ENCODE measurements around the gene BACE2. TPM values are rescaled to one million over a fixed set of nuclear protein-coding genes. Genes with fewer than 3 reads are reported as not detected.

The BACE2 gene
- total RNA-seq, 6 experiments from 2014 or later: 4.3 to 7.9 (median 5.4) TPM

DNA sequence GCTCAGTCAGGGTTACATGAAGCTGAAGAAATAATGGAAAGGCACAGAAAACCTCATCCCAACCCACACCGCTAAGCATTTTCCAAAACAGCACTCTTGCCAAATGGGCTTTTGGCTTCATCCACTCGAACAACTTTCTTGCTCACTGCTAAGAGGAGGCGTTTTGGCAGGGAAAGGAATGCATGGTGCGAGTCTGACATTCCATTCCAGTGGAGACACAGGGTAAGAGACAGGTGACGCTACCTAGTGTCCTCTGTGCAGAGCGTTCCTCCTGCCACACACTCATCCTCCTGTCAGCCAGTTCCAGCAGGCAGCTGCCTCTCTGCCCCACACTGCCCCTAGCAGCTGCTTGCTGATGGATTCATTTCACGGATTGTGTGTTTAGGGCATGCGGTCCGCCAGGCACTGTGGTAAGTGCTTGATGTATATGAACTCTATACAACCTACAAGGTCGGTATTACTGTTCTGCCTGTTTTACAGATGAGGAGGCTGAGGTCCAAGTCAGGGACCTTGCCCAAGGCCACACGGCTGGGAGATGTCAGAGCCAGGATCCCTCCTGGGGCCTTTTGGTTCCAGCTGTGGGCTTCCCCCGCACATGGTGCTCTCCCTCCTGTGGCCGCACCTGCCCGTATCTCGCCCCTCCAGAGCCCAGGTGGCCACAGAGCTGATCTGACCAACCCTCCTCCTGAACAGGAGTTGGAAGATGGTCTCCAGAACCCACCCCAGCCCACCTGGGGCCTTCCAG lies 25.7 kb upstream of the BACE2 start:
- Histone ChIP-seq H3K27me3 (no peaks in the 10 kb centered on the region), H3K4me3 (no peak overlapping the region), H3K36me3 (no peaks in the 10 kb centered on the region), H3K27ac (no peak overlapping the region), H3K9me3 (no peaks in the 10 kb centered on the region), H3K4me1 (no peaks in the 10 kb centered on the region)
- WGBS (ENCODE audit: insufficient coverage, low coverage, low lambda C conversion rate, missing lambda C conversion rate): 63% methylated on average over 11 of the region's 15 CpGs
- TF ChIP-seq, protein P1, sequence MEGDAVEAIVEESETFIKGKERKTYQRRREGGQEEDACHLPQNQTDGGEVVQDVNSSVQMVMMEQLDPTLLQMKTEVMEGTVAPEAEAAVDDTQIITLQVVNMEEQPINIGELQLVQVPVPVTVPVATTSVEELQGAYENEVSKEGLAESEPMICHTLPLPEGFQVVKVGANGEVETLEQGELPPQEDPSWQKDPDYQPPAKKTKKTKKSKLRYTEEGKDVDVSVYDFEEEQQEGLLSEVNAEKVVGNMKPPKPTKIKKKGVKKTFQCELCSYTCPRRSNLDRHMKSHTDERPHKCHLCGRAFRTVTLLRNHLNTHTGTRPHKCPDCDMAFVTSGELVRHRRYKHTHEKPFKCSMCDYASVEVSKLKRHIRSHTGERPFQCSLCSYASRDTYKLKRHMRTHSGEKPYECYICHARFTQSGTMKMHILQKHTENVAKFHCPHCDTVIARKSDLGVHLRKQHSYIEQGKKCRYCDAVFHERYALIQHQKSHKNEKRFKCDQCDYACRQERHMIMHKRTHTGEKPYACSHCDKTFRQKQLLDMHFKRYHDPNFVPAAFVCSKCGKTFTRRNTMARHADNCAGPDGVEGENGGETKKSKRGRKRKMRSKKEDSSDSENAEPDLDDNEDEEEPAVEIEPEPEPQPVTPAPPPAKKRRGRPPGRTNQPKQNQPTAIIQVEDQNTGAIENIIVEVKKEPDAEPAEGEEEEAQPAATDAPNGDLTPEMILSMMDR (IDR thresholded peaks at IDR 0.05): no peak
- no peak for TF ChIP-seq POLR2A (IDR thresholded peaks at IDR 0.05)
- peak in 3 of 4 donors; percentile 10 to 38 (median 22) for ATAC-seq
- intact Hi-C loops (cut with DNase I): no loop called here
- no peak for DNase-seq

DNA sequence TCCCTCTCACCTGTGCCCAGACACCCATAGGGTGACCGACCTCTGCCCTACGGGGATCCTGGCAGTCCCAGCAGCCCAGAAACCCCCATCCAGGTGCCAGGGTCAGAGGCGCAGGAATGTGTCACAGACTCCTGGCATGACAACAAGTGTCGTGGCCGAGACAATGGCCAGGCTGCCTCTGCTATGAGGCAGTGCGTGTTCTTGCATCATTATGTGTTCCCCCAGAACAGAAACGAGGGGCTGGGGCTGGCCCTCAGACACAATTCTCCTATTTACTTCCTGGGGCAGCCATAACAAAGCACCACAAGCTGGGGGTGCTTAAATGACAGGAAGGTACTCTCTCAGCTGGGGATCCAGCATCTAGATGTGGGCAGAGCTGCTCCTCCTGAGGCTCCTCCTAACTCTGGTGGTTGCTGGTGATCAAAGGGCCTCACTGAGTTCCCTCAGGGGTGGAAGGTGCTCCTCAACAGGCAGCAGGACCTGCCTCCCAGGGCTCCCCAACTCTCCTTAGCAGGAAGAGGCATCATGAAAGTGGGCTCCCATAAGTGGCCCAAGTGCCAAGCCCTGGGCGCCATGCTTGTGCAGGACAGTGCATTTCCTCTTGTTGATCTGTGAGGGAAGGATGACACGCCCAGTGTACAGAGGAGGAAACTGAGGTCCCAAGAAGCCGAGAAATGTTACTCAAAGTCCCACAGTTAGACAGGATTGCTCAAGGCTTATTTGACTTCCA lies 24.2 kb upstream of the BACE2 start:
- H3K4me1 ChIP-seq: no peaks in the 10 kb centered on the region
- TF ChIP-seq POLR2A (IDR thresholded peaks at IDR 0.05): no peak
- TF ChIP-seq, protein P1 (IDR thresholded peaks at IDR 0.05): no peak
- no peaks in the 10 kb centered on the region for H3K9me3 ChIP-seq
- WGBS (ENCODE audit: insufficient coverage, low coverage, low lambda C conversion rate, missing lambda C conversion rate): 30% methylated on average over 5 of the region's 10 CpGs
- DNase-seq: no peak
- H3K27ac ChIP-seq: no peak overlapping the region
- H3K27me3 ChIP-seq: no peaks in the 10 kb centered on the region
- intact Hi-C loops (cut with DNase I): no loop called here
- no peak overlapping the region for H3K4me3 ChIP-seq
- H3K36me3 ChIP-seq: no peaks in the 10 kb centered on the region
- ATAC-seq: no peak

DNA sequence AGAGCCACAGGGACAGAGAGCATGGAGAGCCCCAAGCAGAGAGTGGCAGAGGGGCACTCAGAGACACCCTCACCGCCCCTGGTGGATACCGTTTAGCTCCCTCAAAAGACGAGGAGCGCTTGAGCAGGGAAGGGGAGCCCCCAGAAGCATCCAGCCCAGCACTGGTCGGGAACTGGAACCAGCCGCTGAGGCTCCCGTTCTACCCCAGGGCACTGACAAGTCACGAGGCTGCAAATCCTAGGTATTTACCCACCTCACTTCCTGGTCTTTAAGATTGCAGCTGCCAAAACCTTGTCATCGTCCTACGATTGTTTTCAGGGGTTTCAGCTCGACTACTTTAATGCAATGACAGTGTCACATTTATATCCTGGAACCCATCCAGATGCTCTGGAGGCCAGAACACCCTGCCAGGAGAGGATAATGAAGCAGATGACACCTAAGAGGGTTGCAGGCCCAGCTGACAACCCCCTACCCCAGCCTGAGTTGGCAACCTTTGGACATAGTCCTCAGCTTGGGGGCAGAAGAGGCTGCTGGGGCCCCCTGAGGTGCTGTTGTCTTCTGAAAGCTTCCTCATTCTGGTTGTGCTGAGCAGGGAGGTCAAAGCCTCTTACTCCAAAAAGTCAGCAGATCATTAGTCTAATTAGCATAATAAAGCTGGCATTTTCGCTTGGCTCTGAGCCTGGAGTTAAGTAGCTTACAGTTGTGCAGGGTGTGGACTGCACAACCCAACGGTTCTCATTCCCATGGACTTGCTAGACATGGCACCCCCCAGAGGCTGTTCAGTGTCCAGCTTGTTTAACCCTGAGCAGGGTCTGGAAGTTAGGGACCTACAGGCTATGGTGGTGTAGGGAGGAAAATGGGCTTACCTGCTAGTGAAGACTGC lies 20.6 kb upstream of the BACE2 start:
- WGBS (ENCODE audit: insufficient coverage, low coverage, low lambda C conversion rate, missing lambda C conversion rate): 56% methylated on average over 9 of the region's 13 CpGs
- Histone ChIP-seq H3K4me1 (no peaks in the 10 kb centered on the region), H3K9me3 (no peaks in the 10 kb centered on the region), H3K27me3 (no peaks in the 10 kb centered on the region), H3K27ac (no peak overlapping the region), H3K4me3 (no peak overlapping the region), H3K36me3 (no peaks in the 10 kb centered on the region)
- TF ChIP-seq, protein P1 (IDR thresholded peaks at IDR 0.05): no peak
- no peak for TF ChIP-seq POLR2A (IDR thresholded peaks at IDR 0.05)
- ATAC-seq: no peak
- no peak for DNase-seq
- intact Hi-C loops (cut with DNase I): no loop called here

DNA sequence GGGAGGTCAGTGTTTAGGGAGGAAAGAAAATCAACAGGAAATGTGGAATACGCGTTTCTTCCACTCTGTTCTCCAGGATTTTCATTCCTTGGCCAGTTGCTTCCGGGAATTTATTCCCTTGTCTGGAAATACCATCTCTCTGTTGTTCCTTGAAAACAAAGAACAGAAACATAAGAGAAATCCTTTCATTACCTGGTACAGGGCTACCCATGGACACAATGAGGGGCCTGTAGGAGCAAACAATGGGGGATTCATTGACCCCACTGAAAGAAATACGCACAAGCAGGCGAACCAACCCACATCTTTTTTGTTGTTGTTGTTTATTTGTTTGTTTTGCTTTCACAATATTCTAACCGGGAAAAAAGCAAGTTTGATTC lies 20.0 kb upstream of the BACE2 start:
- H3K9me3 ChIP-seq: no peaks in the 10 kb centered on the region

More for the DNA sequence above, 20.0 kb upstream of the BACE2 start:
- H3K4me3 ChIP-seq: no peak overlapping the region
- no peaks in the 10 kb centered on the region for H3K36me3 ChIP-seq
- intact Hi-C loops (cut with DNase I): no loop called here
- no peaks in the 10 kb centered on the region for H3K4me1 ChIP-seq
- ATAC-seq (no peak), DNase-seq (no peak)
- no peaks in the 10 kb centered on the region for H3K27me3 ChIP-seq
- 50% methylated on average over 6 of the region's 6 CpGs for WGBS (ENCODE audit: insufficient coverage, low coverage, low lambda C conversion rate, missing lambda C conversion rate)
- TF ChIP-seq POLR2A (IDR thresholded peaks at IDR 0.05): no peak
- TF ChIP-seq, protein P1 (IDR thresholded peaks at IDR 0.05): no peak
- H3K27ac ChIP-seq: no peak overlapping the region

All from right lobe of liver (tissue), 6 donors.